ENCODE measurements around the gene NLRC5.

DNA sequence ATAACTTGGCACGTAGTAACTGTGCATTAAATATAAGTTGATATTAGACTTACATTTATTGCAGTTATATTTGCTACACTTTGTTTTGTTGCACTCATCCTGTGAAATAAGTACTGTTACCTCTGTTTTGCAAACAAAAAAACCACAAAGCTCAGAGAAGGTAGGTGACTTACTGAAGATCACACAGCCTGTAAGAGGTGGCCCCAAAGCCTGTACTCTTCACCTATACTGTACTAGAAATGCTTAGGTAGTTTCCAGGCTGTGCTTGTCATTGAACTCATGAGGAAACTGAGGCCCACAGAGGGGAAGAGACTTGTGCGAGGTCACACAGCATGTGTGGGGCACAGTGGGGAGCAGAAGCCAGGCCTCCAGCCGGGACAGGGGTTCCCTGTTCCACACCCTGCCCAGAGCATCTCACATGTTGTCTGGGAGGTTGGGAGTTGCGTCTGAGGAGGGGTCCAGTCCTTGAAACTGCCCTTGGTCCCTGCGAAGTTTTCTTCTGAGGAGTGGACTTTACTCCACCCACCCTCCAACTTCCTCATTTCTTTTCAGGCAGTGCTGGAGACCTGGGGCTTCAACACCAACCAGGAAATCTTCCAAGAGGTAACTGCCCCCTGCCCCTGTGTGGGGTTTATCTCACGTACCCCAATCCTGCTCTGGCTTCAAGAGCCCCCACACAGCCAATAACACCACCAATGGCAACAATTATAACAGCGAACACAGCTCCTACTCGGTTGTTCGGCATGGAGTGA is 14.6 kb upstream of the NLRC5 start:
- TF ChIP-seq POLR2A (IDR thresholded peaks at IDR 0.05) = no peak
- no peak for TF ChIP-seq CTCF (IDR thresholded peaks at IDR 0.05 in 8 of 11, conservative IDR thresholded peaks at IDR 0.05 in 3 of 11)
- no peak for TF ChIP-seq POLR2AphosphoS5 (IDR thresholded peaks at IDR 0.05)

Measured in spleen (tissue), 7 donors.